ENCODE results near the gene SEC14L5. TPM values are rescaled to one million over a fixed set of nuclear protein-coding genes. Genes with fewer than 3 reads are reported as not detected.

SEC14L5 gene
- total and polyA plus RNA-seq, 10 donors = 0.06 to 0.94 (median 0.26) TPM; not detected in 1

DNA sequence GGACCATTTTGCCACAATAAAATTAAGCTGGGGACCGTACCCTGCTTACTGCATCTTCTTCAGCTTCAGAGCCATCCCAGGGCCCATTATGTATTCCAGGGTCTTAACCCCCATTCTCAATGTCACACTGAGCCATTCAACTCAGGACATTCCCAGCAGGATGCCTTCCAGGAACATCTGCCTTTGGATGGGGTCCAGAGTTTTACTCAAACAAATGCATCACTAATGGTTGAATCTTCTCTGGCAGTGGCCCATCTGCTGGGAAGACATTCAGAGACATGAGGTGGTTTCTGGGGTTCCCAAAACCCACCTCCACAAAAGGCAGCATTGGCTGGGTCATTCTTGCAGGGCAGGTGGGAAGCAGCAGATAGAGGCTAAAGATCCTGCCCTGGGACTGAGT is 3.4 kb upstream of the SEC14L5 start:
- intact Hi-C loops (cut with DNase I; ENCODE audit: low total_unique reads) = no loop called here
- Histone ChIP-seq H3K27ac (no peak overlapping the region), H3K4me3 (no peak overlapping the region), H3K4me1 (peaks cover 5 to 31% (median 20%) of the 10 kb centered on the region in 6 donors), H3K27me3 (replicated peaks in 1 of 7) (peaks cover 0 to 65% (median 18%) of the 10 kb centered on the region in 7 donors), H3K36me3 (no peaks in the 10 kb centered on the region), H3K9me3 (no peaks in the 10 kb centered on the region)
- TF ChIP-seq, protein P1, sequence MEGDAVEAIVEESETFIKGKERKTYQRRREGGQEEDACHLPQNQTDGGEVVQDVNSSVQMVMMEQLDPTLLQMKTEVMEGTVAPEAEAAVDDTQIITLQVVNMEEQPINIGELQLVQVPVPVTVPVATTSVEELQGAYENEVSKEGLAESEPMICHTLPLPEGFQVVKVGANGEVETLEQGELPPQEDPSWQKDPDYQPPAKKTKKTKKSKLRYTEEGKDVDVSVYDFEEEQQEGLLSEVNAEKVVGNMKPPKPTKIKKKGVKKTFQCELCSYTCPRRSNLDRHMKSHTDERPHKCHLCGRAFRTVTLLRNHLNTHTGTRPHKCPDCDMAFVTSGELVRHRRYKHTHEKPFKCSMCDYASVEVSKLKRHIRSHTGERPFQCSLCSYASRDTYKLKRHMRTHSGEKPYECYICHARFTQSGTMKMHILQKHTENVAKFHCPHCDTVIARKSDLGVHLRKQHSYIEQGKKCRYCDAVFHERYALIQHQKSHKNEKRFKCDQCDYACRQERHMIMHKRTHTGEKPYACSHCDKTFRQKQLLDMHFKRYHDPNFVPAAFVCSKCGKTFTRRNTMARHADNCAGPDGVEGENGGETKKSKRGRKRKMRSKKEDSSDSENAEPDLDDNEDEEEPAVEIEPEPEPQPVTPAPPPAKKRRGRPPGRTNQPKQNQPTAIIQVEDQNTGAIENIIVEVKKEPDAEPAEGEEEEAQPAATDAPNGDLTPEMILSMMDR (IDR thresholded peaks at IDR 0.05 in 8 of 11, conservative IDR thresholded peaks at IDR 0.05 in 3 of 11) = no peak
- no peak for TF ChIP-seq POLR2AphosphoS5 (IDR thresholded peaks at IDR 0.05)
- no peak for TF ChIP-seq POLR2A (IDR thresholded peaks at IDR 0.05)
- DNase-seq = no peak
- 79 to 94% (median 89%) methylated on average over 1 of the region's 1 CpG for WGBS, 5 donors

DNA sequence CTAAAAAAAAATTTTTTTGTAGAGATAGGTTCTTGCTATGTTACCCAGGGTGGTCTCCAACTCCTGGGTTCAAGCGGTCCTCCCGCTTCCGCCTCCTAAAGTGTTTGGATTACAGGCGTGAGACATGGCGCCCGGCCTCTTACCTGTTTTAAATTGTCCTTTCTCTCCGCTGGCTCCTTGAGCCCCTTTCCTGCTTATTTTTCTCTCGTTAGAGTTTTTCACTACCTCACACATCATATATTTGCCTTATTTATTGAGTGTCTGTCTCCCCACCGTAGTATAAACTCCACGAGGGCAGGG is 760 bp upstream of the SEC14L5 start:
- no peaks in the 10 kb centered on the region for H3K36me3 ChIP-seq
- TF ChIP-seq POLR2A (IDR thresholded peaks at IDR 0.05) (no peak), POLR2AphosphoS5 (IDR thresholded peaks at IDR 0.05) (no peak)
- TF ChIP-seq, protein P1 (IDR thresholded peaks at IDR 0.05 in 8 of 11, conservative IDR thresholded peaks at IDR 0.05 in 3 of 11) = no peak
- peak overlapping the region in 4 of 8 donors; percentile 25 to 57 (median 44) for H3K27ac ChIP-seq
- WGBS, 5 donors = 22 to 32% (median 27%) methylated on average over 10 of the region's 10 CpGs
- peak overlapping the region in 7 of 8 donors; percentile 6 to 67 (median 42) for H3K4me3 ChIP-seq
- peaks cover 5 to 31% (median 20%) of the 10 kb centered on the region in 6 donors for H3K4me1 ChIP-seq
- peaks cover 0 to 82% (median 19%) of the 10 kb centered on the region in 7 donors for H3K27me3 ChIP-seq (replicated peaks in 1 of 7)
- H3K9me3 ChIP-seq = no peaks in the 10 kb centered on the region
- DNase-seq = no peak
- intact Hi-C loops (cut with DNase I; ENCODE audit: low total_unique reads) = no loop called here

DNA sequence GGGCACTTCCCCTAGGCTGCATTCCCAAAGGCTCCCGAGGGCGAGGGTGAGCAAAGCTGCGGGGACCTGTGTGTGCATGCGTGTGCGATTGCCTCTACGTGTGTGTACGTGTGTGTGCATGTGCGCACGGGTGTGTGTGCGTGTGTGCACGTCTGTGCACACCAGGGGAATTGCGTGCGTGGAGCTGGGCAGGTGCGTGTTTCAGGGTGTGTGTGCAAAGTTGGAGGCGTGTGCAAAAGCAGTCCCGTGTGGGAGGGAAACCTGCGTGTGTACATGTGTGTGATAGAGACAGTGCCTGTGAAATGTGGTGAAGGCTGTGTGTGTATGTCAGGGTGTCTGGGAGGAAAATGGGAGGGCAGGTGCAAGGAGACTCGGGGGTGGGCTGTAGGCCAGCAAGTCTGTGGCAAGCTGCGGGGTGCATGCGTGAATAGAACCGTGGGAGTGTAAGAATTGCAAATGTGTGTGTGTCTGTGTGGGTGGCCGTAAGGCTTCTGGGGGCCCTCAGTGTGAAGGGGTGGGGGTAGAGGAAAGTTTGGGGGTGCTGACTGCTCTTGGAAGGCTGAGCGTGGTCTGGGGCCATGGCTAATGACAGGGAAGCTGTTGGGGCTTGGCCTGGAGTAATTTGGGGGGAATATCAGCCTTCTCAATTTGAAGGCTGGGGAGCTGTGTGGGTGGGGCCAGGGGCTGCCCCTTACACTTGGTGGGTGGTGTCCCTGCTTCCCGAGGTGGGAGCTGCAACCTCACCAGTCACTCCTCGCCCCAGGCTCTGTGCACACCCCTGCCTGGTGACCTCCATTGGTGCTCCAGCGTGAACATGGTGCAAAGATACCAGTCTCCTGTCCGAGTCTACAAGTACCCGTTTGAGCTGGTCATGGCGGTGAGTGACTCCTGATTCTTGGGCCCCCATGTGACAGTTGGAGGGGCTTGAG is 644 bp downstream of the SEC14L5 start:
- WGBS, 5 donors = 42 to 51% (median 47%) methylated on average over 24 to 29 of the region's 29 CpGs

More for the DNA sequence above, 644 bp downstream of the SEC14L5 start:
- Histone ChIP-seq H3K4me1 (peaks cover 5 to 31% (median 20%) of the 10 kb centered on the region in 6 donors), H3K27ac (no peak overlapping the region), H3K9me3 (no peaks in the 10 kb centered on the region), H3K4me3 (peak overlapping the region in 7 of 8 donors; percentile 22 to 67 (median 42)), H3K27me3 (replicated peaks in 1 of 7) (peaks cover 0 to 76% (median 19%) of the 10 kb centered on the region in 7 donors), H3K36me3 (no peaks in the 10 kb centered on the region)
- no peak for DNase-seq
- intact Hi-C loops (cut with DNase I; ENCODE audit: low total_unique reads) = no loop called here
- TF ChIP-seq POLR2AphosphoS5 (IDR thresholded peaks at IDR 0.05) (no peak), POLR2A (IDR thresholded peaks at IDR 0.05) (no peak)
- TF ChIP-seq, protein P1 (IDR thresholded peaks at IDR 0.05 in 8 of 11, conservative IDR thresholded peaks at IDR 0.05 in 3 of 11) = no peak

Measured in spleen (tissue), 11 donors.